ENCODE measurements around the gene MISP.
"Not testable (repeated sequence)": the region's sequence is repeated elsewhere in the genome, so short reads cannot be mapped to it uniquely, and the experiment has no call there.

MISP gene

GRCh38 chr19:726993-727956, 23.6 kb upstream of the MISP start:
- DNase-seq, result no peak

- no peak for DNase-seq
Observed at GRCh38 chr19:728011-728410, 22.9 kb upstream of the MISP start.

- DNase-seq, result not testable (repeated sequence)
Observed at GRCh38 chr19:729564-729963, 21.3 kb upstream of the MISP start.

- no peak for DNase-seq
Observed at GRCh38 chr19:729965-730668, 20.8 kb upstream of the MISP start.

GRCh38 chr19:731000-731399, 19.9 kb upstream of the MISP start:
- no peak for DNase-seq

GRCh38 chr19:732148-733069, 18.5 kb upstream of the MISP start:
- no peak for DNase-seq

GRCh38 chr19:734716-735115, 16.2 kb upstream of the MISP start:
- no peak for DNase-seq

GRCh38 chr19:736125-736524, 14.8 kb upstream of the MISP start:
- no peak for DNase-seq

GRCh38 chr19:737591-738093, 13.3 kb upstream of the MISP start:
- peak; percentile 60 to 62 for DNase-seq

GRCh38 chr19:738509-739128, 12.3 kb upstream of the MISP start:
- DNase-seq, result no peak

GRCh38 chr19:739998-740715, 10.8 kb upstream of the MISP start:
- no peak for DNase-seq

GRCh38 chr19:740816-741505, 10.0 kb upstream of the MISP start:
- not testable (repeated sequence) for DNase-seq

- DNase-seq, result no peak
Observed at GRCh38 chr19:741506-742131, 9.3 kb upstream of the MISP start.

- no peak for DNase-seq
Observed at GRCh38 chr19:742540-743075, 8.3 kb upstream of the MISP start.

GRCh38 chr19:743168-743687, 7.7 kb upstream of the MISP start:
- DNase-seq, result no peak

- DNase-seq, result not testable (repeated sequence)
Observed at GRCh38 chr19:745138-745537, 5.8 kb upstream of the MISP start.

GRCh38 chr19:746208-746819, 4.6 kb upstream of the MISP start:
- DNase-seq, result no peak

- DNase-seq, result no peak
Observed at GRCh38 chr19:746956-747355, 4.0 kb upstream of the MISP start.

Measured in activated CD4-positive, alpha-beta T cell treated with anti-CD3 and anti-CD28 coated beads for 4 hours (primary cell).